SK-N-SH treated with all-trans-retinoic acid at 6 μM for 48 hours (cell line): ENCODE measurements around the gene DCTD.

Experiments used
- ATAC-seq: fragments of 200-7000 bp; cut with Tn5 transposase; 3 replicates; pipeline ENCODE4 v1.9.1; 2020; ENCODE audit warnings: mild to moderate bottlenecking, moderate library complexity
- ARNTL ChIP-seq: fragments of 450-650 bp; formaldehyde crosslinking; IDR thresholded peaks from 2 replicates; pipeline ENCODE4 v1.5.0; 2020; ENCODE audit warnings: low read depth, mild to moderate bottlenecking, moderate library complexity, borderline replicate concordance
- BACH2 ChIP-seq: fragments of 250-450 bp; sonication (Bioruptor Pico); IDR thresholded peaks from 2 replicates; pipeline ENCODE4 v1.9.0; 2021; ENCODE audit warnings: mild to moderate bottlenecking, borderline replicate concordance
- CSDC2 ChIP-seq: fragments of 250-450 bp; sonication (Bioruptor Pico); IDR thresholded peaks from 2 replicates; pipeline ENCODE4 v1.5.0; 2020; ENCODE audit warnings: mild to moderate bottlenecking, moderate library complexity
- ESRRG ChIP-seq: fragments of 250-450 bp; sonication (Bioruptor Pico); IDR thresholded peaks from 2 replicates; pipeline ENCODE4 v1.6.1; 2021; ENCODE audit warnings: mild to moderate bottlenecking
- GLIS3 ChIP-seq: fragments of 250-450 bp; sonication (Bioruptor Pico); IDR thresholded peaks from 2 replicates; pipeline ENCODE4 v1.5.0; 2020; ENCODE audit warnings: mild to moderate bottlenecking, moderate library complexity
- OSR1 ChIP-seq: fragments of 250-450 bp; sonication (Bioruptor Pico); IDR thresholded peaks from 2 replicates; pipeline ENCODE4 v1.8.0; 2022; ENCODE audit warnings: moderate library complexity, mild to moderate bottlenecking, inconsistent platforms
- PPARA ChIP-seq: fragments of 250-450 bp; sonication (Bioruptor Pico); IDR thresholded peaks from 2 replicates; pipeline ENCODE4 v1.5.0; 2020; ENCODE audit warnings: mild to moderate bottlenecking, borderline replicate concordance
- RARB ChIP-seq: fragments of 250-450 bp; sonication (Bioruptor Pico); IDR thresholded peaks from 2 replicates; pipeline ENCODE4 v1.8.0; 2021; ENCODE audit warnings: mild to moderate bottlenecking, moderate library complexity
- SNAI2 ChIP-seq: fragments of 250-450 bp; sonication (Bioruptor Pico); IDR thresholded peaks from 2 replicates; pipeline ENCODE4 v1.5.0; 2020; ENCODE audit warnings: mild to moderate bottlenecking, moderate library complexity
- TCF4 ChIP-seq: fragments of 250-450 bp; sonication (Bioruptor Pico); IDR thresholded peaks from 2 replicates; pipeline ENCODE4 v1.8.0; 2021; ENCODE audit warnings: mild to moderate bottlenecking, moderate library complexity, borderline replicate concordance
- TOX ChIP-seq: fragments of 250-450 bp; sonication (Bioruptor Pico); IDR thresholded peaks from 2 replicates; pipeline ENCODE4 v1.8.0; 2021; ENCODE audit warnings: mild to moderate bottlenecking, moderate library complexity, borderline replicate concordance
- ZC3H10 ChIP-seq: fragments of 250-450 bp; sonication (Bioruptor Pico); IDR thresholded peaks from 2 replicates; pipeline ENCODE4 v1.5.1; 2021; ENCODE audit warnings: mild to moderate bottlenecking, moderate library complexity
- ZFP3 ChIP-seq: fragments of 250-450 bp; sonication (Bioruptor Pico); IDR thresholded peaks from 2 replicates; pipeline ENCODE4 v1.5.0; 2020; ENCODE audit warnings: mild to moderate bottlenecking, moderate library complexity
- ZFP30 ChIP-seq: fragments of 450-650 bp; formaldehyde crosslinking; IDR thresholded peaks from 2 replicates; pipeline ENCODE4 v1.5.0; 2022; ENCODE audit warnings: mild to moderate bottlenecking, moderate library complexity
- ZNF565 ChIP-seq: fragments of 450-650 bp; formaldehyde crosslinking; conservative IDR thresholded peaks from 2 replicates; pipeline ENCODE4 v1.5.0; 2020; ENCODE audit warnings: low read depth, mild to moderate bottlenecking, moderate library complexity
- ZNF70 ChIP-seq: fragments of 450-650 bp; formaldehyde crosslinking; IDR thresholded peaks from 2 replicates; pipeline ENCODE4 v1.5.0; 2020; ENCODE audit warnings: mild to moderate bottlenecking, moderate library complexity
- ZNF8 ChIP-seq: fragments of 450-650 bp; formaldehyde crosslinking; IDR thresholded peaks from 2 replicates; pipeline ENCODE4 v1.5.0; 2020; ENCODE audit warnings: mild to moderate bottlenecking, moderate library complexity
- TF ChIP-seq, protein P1 (sequence below): fragments of 250-450 bp; sonication (Bioruptor Pico); IDR thresholded peaks from 2 replicates; pipeline ENCODE4 v1.8.0; 2021; ENCODE audit warnings: low read depth, mild to moderate bottlenecking, moderate library complexity, borderline replicate concordance
- TF ChIP-seq, protein P2 (sequence below): fragments of 250-450 bp; sonication (Bioruptor Pico); IDR thresholded peaks from 2 replicates; pipeline ENCODE4 v1.5.1; 2021; ENCODE audit warnings: mild to moderate bottlenecking, moderate library complexity
- TF ChIP-seq, protein P3 (sequence below): fragments of 250-450 bp; sonication (Bioruptor Pico); IDR thresholded peaks from 2 replicates; pipeline ENCODE4 v1.5.1; 2020; ENCODE audit warnings: low read depth, mild to moderate bottlenecking, moderate library complexity
- TF ChIP-seq, protein P4 (sequence below): fragments of 250-450 bp; sonication (Bioruptor Pico); IDR thresholded peaks from 2 replicates; pipeline ENCODE4 v1.5.0; 2020; ENCODE audit warnings: mild to moderate bottlenecking, moderate library complexity
- TF ChIP-seq, protein P5 (sequence below): fragments of 250-450 bp; sonication (Bioruptor Pico); IDR thresholded peaks from 2 replicates; pipeline ENCODE4 v1.8.0; 2020; ENCODE audit warnings: mild to moderate bottlenecking, moderate library complexity, borderline replicate concordance

DCTD gene

DNA sequence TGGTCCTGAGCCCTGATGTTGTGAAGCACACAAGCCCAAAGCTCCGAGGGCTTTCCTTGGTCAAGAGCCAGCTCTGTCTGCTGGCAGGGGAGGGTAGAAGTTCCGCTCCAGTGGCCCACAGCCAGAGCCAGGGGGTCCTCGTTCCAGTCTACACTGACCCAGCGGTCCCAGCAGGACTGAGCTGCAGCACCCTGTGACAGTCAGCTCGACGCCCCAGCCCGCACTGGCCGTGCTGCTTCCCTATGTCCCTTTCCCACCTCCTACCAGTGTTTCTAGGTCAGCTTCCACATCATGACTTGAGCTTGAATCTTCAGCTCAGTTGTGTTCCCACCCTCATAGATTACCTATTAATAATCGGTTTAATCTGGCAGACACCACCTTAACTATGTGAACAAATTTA is 22.5 kb upstream of the DCTD start:
- no peak for ATAC-seq
- TF ChIP-seq, protein P1, sequence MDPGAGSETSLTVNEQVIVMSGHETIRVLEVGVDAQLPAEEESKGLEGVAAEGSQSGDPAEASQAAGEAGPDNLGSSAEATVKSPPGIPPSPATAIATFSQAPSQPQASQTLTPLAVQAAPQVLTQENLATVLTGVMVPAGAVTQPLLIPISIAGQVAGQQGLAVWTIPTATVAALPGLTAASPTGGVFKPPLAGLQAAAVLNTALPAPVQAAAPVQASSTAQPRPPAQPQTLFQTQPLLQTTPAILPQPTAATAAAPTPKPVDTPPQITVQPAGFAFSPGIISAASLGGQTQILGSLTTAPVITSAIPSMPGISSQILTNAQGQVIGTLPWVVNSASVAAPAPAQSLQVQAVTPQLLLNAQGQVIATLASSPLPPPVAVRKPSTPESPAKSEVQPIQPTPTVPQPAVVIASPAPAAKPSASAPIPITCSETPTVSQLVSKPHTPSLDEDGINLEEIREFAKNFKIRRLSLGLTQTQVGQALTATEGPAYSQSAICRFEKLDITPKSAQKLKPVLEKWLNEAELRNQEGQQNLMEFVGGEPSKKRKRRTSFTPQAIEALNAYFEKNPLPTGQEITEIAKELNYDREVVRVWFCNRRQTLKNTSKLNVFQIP, result no peak
- TF ChIP-seq ZFP30 (CRISPR knock-in tag), result no peak
- no peak for TF ChIP-seq ESRRG (CRISPR knock-in tag)
- TF ChIP-seq ZNF565 (CRISPR knock-in tag), result no peak
- no peak for TF ChIP-seq ZNF8 (CRISPR knock-in tag)
- TF ChIP-seq, protein P2, sequence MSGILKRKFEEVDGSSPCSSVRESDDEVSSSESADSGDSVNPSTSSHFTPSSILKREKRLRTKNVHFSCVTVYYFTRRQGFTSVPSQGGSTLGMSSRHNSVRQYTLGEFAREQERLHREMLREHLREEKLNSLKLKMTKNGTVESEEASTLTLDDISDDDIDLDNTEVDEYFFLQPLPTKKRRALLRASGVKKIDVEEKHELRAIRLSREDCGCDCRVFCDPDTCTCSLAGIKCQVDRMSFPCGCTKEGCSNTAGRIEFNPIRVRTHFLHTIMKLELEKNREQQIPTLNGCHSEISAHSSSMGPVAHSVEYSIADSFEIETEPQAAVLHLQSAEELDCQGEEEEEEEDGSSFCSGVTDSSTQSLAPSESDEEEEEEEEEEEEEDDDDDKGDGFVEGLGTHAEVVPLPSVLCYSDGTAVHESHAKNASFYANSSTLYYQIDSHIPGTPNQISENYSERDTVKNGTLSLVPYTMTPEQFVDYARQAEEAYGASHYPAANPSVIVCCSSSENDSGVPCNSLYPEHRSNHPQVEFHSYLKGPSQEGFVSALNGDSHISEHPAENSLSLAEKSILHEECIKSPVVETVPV (CRISPR knock-in tag), result no peak
- no peak for TF ChIP-seq BACH2 (CRISPR knock-in tag)
- TF ChIP-seq, protein P3, sequence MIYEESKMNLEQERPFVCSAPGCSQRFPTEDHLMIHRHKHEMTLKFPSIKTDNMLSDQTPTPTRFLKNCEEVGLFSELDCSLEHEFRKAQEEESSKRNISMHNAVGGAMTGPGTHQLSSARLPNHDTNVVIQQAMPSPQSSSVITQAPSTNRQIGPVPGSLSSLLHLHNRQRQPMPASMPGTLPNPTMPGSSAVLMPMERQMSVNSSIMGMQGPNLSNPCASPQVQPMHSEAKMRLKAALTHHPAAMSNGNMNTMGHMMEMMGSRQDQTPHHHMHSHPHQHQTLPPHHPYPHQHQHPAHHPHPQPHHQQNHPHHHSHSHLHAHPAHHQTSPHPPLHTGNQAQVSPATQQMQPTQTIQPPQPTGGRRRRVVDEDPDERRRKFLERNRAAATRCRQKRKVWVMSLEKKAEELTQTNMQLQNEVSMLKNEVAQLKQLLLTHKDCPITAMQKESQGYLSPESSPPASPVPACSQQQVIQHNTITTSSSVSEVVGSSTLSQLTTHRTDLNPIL (CRISPR knock-in tag), result no peak
- TF ChIP-seq PPARA (CRISPR knock-in tag), result no peak
- TF ChIP-seq, protein P4, sequence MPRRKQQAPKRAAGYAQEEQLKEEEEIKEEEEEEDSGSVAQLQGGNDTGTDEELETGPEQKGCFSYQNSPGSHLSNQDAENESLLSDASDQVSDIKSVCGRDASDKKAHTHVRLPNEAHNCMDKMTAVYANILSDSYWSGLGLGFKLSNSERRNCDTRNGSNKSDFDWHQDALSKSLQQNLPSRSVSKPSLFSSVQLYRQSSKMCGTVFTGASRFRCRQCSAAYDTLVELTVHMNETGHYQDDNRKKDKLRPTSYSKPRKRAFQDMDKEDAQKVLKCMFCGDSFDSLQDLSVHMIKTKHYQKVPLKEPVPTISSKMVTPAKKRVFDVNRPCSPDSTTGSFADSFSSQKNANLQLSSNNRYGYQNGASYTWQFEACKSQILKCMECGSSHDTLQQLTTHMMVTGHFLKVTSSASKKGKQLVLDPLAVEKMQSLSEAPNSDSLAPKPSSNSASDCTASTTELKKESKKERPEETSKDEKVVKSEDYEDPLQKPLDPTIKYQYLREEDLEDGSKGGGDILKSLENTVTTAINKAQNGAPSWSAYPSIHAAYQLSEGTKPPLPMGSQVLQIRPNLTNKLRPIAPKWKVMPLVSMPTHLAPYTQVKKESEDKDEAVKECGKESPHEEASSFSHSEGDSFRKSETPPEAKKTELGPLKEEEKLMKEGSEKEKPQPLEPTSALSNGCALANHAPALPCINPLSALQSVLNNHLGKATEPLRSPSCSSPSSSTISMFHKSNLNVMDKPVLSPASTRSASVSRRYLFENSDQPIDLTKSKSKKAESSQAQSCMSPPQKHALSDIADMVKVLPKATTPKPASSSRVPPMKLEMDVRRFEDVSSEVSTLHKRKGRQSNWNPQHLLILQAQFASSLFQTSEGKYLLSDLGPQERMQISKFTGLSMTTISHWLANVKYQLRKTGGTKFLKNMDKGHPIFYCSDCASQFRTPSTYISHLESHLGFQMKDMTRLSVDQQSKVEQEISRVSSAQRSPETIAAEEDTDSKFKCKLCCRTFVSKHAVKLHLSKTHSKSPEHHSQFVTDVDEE (CRISPR knock-in tag), result no peak
- TF ChIP-seq GLIS3, result no peak
- no peak for TF ChIP-seq SNAI2 (CRISPR knock-in tag)
- TF ChIP-seq, protein P5, sequence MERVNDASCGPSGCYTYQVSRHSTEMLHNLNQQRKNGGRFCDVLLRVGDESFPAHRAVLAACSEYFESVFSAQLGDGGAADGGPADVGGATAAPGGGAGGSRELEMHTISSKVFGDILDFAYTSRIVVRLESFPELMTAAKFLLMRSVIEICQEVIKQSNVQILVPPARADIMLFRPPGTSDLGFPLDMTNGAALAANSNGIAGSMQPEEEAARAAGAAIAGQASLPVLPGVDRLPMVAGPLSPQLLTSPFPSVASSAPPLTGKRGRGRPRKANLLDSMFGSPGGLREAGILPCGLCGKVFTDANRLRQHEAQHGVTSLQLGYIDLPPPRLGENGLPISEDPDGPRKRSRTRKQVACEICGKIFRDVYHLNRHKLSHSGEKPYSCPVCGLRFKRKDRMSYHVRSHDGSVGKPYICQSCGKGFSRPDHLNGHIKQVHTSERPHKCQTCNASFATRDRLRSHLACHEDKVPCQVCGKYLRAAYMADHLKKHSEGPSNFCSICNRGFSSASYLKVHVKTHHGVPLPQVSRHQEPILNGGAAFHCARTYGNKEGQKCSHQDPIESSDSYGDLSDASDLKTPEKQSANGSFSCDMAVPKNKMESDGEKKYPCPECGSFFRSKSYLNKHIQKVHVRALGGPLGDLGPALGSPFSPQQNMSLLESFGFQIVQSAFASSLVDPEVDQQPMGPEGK (CRISPR knock-in tag), result no peak
- TF ChIP-seq OSR1 (CRISPR knock-in tag), result no peak
- no peak for TF ChIP-seq TCF4
- TF ChIP-seq RARB (CRISPR knock-in tag), result no peak
- TF ChIP-seq ZNF70 (CRISPR knock-in tag), result no peak
- TF ChIP-seq ZFP3, result no peak
- no peak for TF ChIP-seq TOX (CRISPR knock-in tag)

DNA sequence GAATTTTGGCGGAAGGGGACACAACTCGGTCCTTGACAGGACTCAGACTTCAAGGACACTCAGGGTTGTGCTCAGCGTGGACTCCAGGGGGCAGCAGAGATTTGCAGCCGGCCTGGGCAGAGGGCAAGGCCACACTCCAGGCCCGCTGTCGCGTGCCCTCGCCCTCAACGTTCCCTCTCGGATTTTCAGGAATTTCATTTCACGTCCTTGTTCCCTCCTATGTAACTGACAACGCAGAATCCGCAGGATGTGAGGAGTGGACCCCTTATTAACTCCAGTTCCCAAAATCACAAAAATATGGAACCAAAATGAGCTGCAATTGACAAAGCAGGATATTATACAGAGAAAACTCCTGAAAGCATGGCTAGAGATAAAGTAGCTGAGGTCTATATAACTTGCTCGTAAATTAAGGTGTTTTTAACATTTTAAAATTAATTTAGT is 21.0 kb upstream of the DCTD start:
- peak; percentile 100 for ATAC-seq
- TF ChIP-seq, protein P4 (CRISPR knock-in tag), result no peak
- TF ChIP-seq GLIS3 (no peak), ZNF8 (CRISPR knock-in tag) (no peak), ZFP30 (CRISPR knock-in tag) (no peak), ESRRG (CRISPR knock-in tag) (no peak), ZC3H10 (CRISPR knock-in tag) (no peak), BACH2 (CRISPR knock-in tag) (no peak), RARB (CRISPR knock-in tag) (no peak), CSDC2 (CRISPR knock-in tag) (no peak), TOX (CRISPR knock-in tag) (no peak), PPARA (CRISPR knock-in tag) (no peak), ARNTL (CRISPR knock-in tag) (no peak), ZNF565 (CRISPR knock-in tag) (no peak), ZNF70 (CRISPR knock-in tag) (no peak), OSR1 (CRISPR knock-in tag) (no peak)
- TF ChIP-seq, protein P1, result no peak
- TF ChIP-seq, protein P3 (CRISPR knock-in tag), result no peak
